GM23338 (cell line): ENCODE results near the gene CSTF3. TPM values are rescaled to one million over a fixed set of nuclear protein-coding genes. Genes with fewer than 3 reads are reported as not detected.

Experiments used
- ATAC-seq: fragments of 200-7000 bp; cut with Tn5 transposase; 3 replicates; pipeline ENCODE4 v1.9.1; 2020
- DNase-seq: peaks from one replicate; pipeline ENCODE4 v3.0.0-alpha.2; 2015; ENCODE audit warnings: low spot score
- H2AFZ ChIP-seq: fragments of 200-600 bp; sonication (generic); 2 replicates; pipeline ENCODE4 v1.8.0; 2016; ENCODE audit warnings: antibody characterized with exemption, mild to moderate bottlenecking, moderate library complexity
- H3F3A ChIP-seq: fragments of 200-600 bp; sonication (generic); replicated peaks from 2 replicates; pipeline ENCODE4 v1.8.0; 2017; ENCODE audit warnings: antibody characterized with exemption, mixed run types, low read depth
- H3K27ac ChIP-seq: fragments of 200-600 bp; sonication (generic); 2 replicates; pipeline ENCODE4 v1.6.1; 2016; ENCODE audit warnings: low read depth
- H3K27me3 ChIP-seq: fragments of 200-600 bp; sonication (generic); 2 replicates; pipeline ENCODE4 v1.8.0; 2016; ENCODE audit warnings: mild to moderate bottlenecking, mixed run types, moderate library complexity; ENCODE audit not compliant: insufficient read depth
- H3K36me3 ChIP-seq: fragments of 200-600 bp; sonication (generic); 2 replicates; pipeline ENCODE4 v1.8.0; 2016; ENCODE audit warnings: mild to moderate bottlenecking; ENCODE audit not compliant: insufficient read depth
- H3K4me1 ChIP-seq: fragments of 200-600 bp; sonication (generic); 2 replicates; pipeline ENCODE4 v1.8.0; 2016; ENCODE audit warnings: mild to moderate bottlenecking, moderate library complexity; ENCODE audit not compliant: insufficient read depth
- H3K4me2 ChIP-seq: fragments of 200-600 bp; sonication (generic); 2 replicates; pipeline ENCODE4 v1.7.1; 2017; ENCODE audit warnings: mixed run types
- H3K4me3 ChIP-seq: fragments of 200-600 bp; sonication (generic); 2 replicates; pipeline ENCODE4 v1.6.1; 2016; ENCODE audit warnings: mixed run types
- H3K79me2 ChIP-seq: fragments of 200-600 bp; sonication (generic); replicated peaks from 2 replicates; pipeline ENCODE4 v1.8.0; 2017; ENCODE audit warnings: mild to moderate bottlenecking; ENCODE audit not compliant: insufficient read depth
- H3K9me2 ChIP-seq: fragments of 200-600 bp; sonication (generic); 2 replicates; pipeline ENCODE4 v1.8.0; 2017; ENCODE audit not compliant: insufficient read depth
- H4K20me1 ChIP-seq: fragments of 200-600 bp; sonication (generic); replicated peaks from 2 replicates; pipeline ENCODE4 v1.8.0; 2017; ENCODE audit warnings: mild to moderate bottlenecking; ENCODE audit not compliant: insufficient read depth
- H3K27ac Mint-ChIP-seq: 2 replicates; pipeline ENCODE4 v1.8.0; 2020; ENCODE audit warnings: inconsistent platforms, mild to moderate bottlenecking, moderate library complexity, mixed read lengths
- H3K27me3 Mint-ChIP-seq: 3 replicates; pipeline ENCODE4 v1.8.0; 2022; ENCODE audit warnings: low read depth, mild to moderate bottlenecking, moderate library complexity, mixed read lengths, inconsistent platforms; ENCODE audit not compliant: insufficient read depth, poor library complexity
- H3K36me3 Mint-ChIP-seq: 3 replicates; pipeline ENCODE4 v1.8.0; 2021; ENCODE audit warnings: low read depth, mild to moderate bottlenecking, inconsistent platforms, moderate library complexity, mixed read lengths
- H3K4me1 Mint-ChIP-seq: 3 replicates; pipeline ENCODE4 v1.8.0; 2020; ENCODE audit warnings: mild to moderate bottlenecking, inconsistent platforms, mixed read lengths
- H3K4me3 Mint-ChIP-seq: 3 replicates; pipeline ENCODE4 v1.8.0; 2021; ENCODE audit warnings: moderate library complexity, mild to moderate bottlenecking, inconsistent platforms, mixed read lengths
- H3K9me3 Mint-ChIP-seq: 3 replicates; pipeline ENCODE4 v1.8.0; 2020; ENCODE audit warnings: moderate library complexity, mild to moderate bottlenecking, inconsistent platforms, mixed read lengths
- EZH2 ChIP-seq: fragments of 200-600 bp; sonication (generic); IDR thresholded peaks from one replicate; pipeline ENCODE4 v1.8.0; 2017; ENCODE audit warnings: antibody characterized with exemption, mild to moderate bottlenecking, low read depth; ENCODE audit not compliant: unreplicated experiment
- EZH2phosphoT487 ChIP-seq: fragments of 200-600 bp; sonication (generic); IDR thresholded peaks from one replicate; pipeline ENCODE4 v1.8.1; 2018; ENCODE audit warnings: antibody characterized with exemption; ENCODE audit not compliant: unreplicated experiment
- JUNB ChIP-seq: IDR thresholded peaks from one replicate; pipeline ENCODE4 v1.6.1; 2016; ENCODE audit warnings: antibody characterized with exemption; ENCODE audit not compliant: unreplicated experiment
- POLR2AphosphoS5 ChIP-seq: IDR thresholded peaks from 2 replicates; pipeline ENCODE4 v1.6.1; 2016; ENCODE audit warnings: antibody characterized with exemption, low read depth
- STAT1 ChIP-seq: IDR thresholded peaks from one replicate; pipeline ENCODE4 v1.6.1; 2016; ENCODE audit warnings: antibody characterized with exemption; ENCODE audit not compliant: unreplicated experiment
- polyA plus RNA-seq: library from polyadenylated mRNA; unstranded; fragments of >200 nt; fragmentation: Nextera tagmentation; extraction: Ambion mirVana; gene quantifications from 2 replicates; pipeline ENCODE4 v1.2.1, GENCODE V29; 2016
- total RNA-seq: library from RNA; depleted of rRNA; stranded (reverse); fragments of >200 nt; shearing (Covaris generic); gene quantifications from 2 replicates; pipeline ENCODE4 v1.2.3, GENCODE V29; 2014
- TF ChIP-seq, protein P1 (sequence below), 2 experiments: fragments of 200-600 bp in 1 of 2; sonication (generic) in 1 of 2; conservative IDR thresholded peaks; 2 replicates each; pipeline versions ENCODE4 v1.5.1 to v1.6.1; 2016 to 2017; ENCODE audit warnings: antibody characterized with exemption in 2 of 2, low read depth in 2 of 2, mild to moderate bottlenecking in 2 of 2, moderate library complexity in 1 of 2
- TF ChIP-seq, protein P2 (sequence below): fragments of 250-450 bp; sonication (Bioruptor Pico); IDR thresholded peaks from 2 replicates; pipeline ENCODE4 v1.5.0; 2020; ENCODE audit warnings: mild to moderate bottlenecking, moderate library complexity

The CSTF3 gene
- total and polyA plus RNA-seq, 2 experiments from 2014 or later = 83.2 to 158 TPM

DNA sequence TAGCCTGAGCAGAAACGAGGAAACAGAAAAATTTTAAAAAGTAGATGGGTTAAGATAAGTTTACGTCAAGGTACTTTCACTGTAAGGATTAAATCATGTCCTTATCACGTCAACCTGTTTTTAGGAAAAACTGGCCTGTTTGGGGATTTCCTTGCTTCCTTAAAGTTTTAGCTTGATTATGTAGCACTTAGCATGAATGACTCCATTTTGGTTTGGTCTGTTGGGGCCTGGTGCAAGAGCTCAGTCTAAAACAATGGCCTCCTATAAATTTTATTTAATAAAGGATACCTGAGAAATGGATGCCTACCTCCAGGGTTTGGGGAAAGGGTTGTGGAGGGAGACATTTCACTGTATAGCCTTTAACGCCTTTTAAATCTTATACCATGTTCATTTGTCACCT, 33.2 kb upstream of the CSTF3 start (continued):
- TF ChIP-seq, protein P1, sequence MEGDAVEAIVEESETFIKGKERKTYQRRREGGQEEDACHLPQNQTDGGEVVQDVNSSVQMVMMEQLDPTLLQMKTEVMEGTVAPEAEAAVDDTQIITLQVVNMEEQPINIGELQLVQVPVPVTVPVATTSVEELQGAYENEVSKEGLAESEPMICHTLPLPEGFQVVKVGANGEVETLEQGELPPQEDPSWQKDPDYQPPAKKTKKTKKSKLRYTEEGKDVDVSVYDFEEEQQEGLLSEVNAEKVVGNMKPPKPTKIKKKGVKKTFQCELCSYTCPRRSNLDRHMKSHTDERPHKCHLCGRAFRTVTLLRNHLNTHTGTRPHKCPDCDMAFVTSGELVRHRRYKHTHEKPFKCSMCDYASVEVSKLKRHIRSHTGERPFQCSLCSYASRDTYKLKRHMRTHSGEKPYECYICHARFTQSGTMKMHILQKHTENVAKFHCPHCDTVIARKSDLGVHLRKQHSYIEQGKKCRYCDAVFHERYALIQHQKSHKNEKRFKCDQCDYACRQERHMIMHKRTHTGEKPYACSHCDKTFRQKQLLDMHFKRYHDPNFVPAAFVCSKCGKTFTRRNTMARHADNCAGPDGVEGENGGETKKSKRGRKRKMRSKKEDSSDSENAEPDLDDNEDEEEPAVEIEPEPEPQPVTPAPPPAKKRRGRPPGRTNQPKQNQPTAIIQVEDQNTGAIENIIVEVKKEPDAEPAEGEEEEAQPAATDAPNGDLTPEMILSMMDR (conservative IDR thresholded peaks at IDR 0.05; ENCODE audit: low read depth in 2 of 2) = no peak
- TF ChIP-seq POLR2AphosphoS5 = no peak
- TF ChIP-seq STAT1 = no peak
- TF ChIP-seq, protein P2, sequence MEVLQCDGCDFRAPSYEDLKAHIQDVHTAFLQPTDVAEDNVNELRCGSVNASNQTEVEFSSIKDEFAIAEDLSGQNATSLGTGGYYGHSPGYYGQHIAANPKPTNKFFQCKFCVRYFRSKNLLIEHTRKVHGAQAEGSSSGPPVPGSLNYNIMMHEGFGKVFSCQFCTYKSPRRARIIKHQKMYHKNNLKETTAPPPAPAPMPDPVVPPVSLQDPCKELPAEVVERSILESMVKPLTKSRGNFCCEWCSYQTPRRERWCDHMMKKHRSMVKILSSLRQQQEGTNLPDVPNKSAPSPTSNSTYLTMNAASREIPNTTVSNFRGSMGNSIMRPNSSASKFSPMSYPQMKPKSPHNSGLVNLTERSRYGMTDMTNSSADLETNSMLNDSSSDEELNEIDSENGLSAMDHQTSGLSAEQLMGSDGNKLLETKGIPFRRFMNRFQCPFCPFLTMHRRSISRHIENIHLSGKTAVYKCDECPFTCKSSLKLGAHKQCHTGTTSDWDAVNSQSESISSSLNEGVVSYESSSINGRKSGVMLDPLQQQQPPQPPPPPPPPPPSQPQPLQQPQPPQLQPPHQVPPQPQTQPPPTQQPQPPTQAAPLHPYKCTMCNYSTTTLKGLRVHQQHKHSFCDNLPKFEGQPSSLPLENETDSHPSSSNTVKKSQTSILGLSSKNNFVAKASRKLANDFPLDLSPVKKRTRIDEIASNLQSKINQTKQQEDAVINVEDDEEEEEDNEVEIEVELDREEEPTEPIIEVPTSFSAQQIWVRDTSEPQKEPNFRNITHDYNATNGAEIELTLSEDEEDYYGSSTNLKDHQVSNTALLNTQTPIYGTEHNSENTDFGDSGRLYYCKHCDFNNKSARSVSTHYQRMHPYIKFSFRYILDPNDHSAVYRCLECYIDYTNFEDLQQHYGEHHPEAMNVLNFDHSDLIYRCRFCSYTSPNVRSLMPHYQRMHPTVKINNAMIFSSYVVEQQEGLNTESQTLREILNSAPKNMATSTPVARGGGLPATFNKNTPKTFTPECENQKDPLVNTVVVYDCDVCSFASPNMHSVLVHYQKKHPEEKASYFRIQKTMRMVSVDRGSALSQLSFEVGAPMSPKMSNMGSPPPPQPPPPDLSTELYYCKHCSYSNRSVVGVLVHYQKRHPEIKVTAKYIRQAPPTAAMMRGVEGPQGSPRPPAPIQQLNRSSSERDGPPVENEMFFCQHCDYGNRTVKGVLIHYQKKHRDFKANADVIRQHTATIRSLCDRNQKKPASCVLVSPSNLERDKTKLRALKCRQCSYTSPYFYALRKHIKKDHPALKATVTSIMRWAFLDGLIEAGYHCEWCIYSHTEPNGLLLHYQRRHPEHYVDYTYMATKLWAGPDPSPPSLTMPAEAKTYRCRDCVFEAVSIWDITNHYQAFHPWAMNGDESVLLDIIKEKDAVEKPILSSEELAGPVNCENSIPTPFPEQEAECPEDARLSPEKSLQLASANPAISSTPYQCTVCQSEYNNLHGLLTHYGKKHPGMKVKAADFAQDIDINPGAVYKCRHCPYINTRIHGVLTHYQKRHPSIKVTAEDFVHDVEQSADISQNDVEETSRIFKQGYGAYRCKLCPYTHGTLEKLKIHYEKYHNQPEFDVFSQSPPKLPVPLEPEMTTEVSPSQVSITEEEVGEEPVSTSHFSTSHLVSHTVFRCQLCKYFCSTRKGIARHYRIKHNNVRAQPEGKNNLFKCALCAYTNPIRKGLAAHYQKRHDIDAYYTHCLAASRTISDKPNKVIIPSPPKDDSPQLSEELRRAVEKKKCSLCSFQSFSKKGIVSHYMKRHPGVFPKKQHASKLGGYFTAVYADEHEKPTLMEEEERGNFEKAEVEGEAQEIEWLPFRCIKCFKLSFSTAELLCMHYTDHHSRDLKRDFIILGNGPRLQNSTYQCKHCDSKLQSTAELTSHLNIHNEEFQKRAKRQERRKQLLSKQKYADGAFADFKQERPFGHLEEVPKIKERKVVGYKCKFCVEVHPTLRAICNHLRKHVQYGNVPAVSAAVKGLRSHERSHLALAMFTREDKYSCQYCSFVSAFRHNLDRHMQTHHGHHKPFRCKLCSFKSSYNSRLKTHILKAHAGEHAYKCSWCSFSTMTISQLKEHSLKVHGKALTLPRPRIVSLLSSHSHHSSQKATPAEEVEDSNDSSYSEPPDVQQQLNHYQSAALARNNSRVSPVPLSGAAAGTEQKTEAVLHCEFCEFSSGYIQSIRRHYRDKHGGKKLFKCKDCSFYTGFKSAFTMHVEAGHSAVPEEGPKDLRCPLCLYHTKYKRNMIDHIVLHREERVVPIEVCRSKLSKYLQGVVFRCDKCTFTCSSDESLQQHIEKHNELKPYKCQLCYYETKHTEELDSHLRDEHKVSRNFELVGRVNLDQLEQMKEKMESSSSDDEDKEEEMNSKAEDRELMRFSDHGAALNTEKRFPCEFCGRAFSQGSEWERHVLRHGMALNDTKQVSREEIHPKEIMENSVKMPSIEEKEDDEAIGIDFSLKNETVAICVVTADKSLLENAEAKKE (CRISPR knock-in tag) = no peak
- TF ChIP-seq EZH2phosphoT487 = no peak

DNA sequence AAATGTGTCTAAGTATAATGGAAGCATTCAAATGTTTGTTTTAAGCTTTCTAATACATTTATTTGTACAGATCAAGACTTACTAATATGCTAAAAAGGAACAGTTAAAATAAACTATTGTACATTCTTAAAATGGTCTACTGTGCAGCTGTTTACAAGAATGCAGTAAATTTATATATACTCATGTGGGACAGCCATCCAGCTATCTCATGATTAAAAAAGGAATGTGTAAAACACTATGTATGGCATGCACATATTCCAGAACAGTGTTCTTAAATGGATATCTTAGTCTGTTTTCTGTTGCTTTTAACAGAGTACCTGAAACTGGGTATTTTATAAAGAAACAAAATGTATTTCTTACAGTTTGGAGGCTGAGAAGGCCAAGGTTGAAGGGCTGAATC, 30.2 kb upstream of the CSTF3 start:
- no peak overlapping the region for H3K27ac Mint-ChIP-seq
- no peaks in the 10 kb centered on the region for H3F3A ChIP-seq
- DNase-seq = no peak
- no peak overlapping the region for H3K4me2 ChIP-seq
- peaks cover 21% of the 10 kb centered on the region for H3K4me1 ChIP-seq
- peaks cover 28% of the 10 kb centered on the region for H3K4me1 Mint-ChIP-seq
- TF ChIP-seq EZH2phosphoT487 = no peak
- no peak for TF ChIP-seq EZH2
- TF ChIP-seq JUNB = no peak
- no peak overlapping the region for H3K4me3 Mint-ChIP-seq
- no peak overlapping the region for H2AFZ ChIP-seq
- H3K36me3 Mint-ChIP-seq = no peaks in the 10 kb centered on the region
- H3K27me3 Mint-ChIP-seq = peaks cover 4% of the 10 kb centered on the region
- no peak overlapping the region for H3K27ac ChIP-seq
- no peaks in the 10 kb centered on the region; the same call in 1 of the 2 replicates for H3K9me2 ChIP-seq
- no peaks in the 10 kb centered on the region for H3K9me3 Mint-ChIP-seq
- H3K27me3 ChIP-seq = no peaks in the 10 kb centered on the region
- H3K4me3 ChIP-seq = no peak overlapping the region
- no peak for ATAC-seq
- no peaks in the 10 kb centered on the region for H3K79me2 ChIP-seq
- H4K20me1 ChIP-seq = no peaks in the 10 kb centered on the region
- no peaks in the 10 kb centered on the region for H3K36me3 ChIP-seq
